UCSD-AML1 (cell line): ENCODE measurements around the gene NEDD9.
A peak's percentile ranks its signal among the peaks of the same experiment; 100 is the strongest.

Source experiments
- DNase-seq: peaks from one replicate; lab custom pipeline; 2025; ENCODE audit not compliant: unreplicated experiment; lab: John Stamatoyannopoulos, UW

Gene NEDD9

DNA sequence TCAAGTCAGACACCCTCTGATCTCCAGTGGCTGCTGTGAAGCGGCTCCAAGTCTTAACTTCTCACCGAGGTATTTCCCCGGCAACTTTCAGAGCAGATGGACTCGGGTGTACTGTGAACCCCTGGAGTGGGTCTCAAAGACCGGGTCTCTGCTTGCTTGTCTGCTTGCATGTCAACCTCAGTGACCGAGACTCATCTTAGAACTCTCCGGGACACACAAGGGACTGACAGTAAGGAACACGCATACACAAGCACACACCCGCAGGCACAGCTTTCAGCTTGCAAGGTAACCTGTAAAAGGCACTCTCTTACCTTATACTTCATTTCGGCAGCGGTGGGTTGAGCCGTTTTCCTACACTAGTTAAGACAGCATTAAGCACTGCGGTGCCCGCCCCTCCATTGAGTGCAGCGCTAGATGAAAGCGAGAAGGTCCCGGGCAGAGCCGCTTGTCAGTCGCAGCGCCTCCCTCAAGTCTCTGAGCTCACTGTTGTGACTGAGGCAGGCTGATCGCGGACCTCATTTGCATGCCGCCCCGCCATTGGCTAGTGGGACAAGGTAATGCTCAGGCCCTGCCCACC is at the start of gene NEDD9:
NEDD9 (minus strand) TSS at position 476 of the 577 bp plus-strand sequence; CDS start at position 323, 153 bp downstream.
- DNase-seq, result peak; percentile 88

DNA sequence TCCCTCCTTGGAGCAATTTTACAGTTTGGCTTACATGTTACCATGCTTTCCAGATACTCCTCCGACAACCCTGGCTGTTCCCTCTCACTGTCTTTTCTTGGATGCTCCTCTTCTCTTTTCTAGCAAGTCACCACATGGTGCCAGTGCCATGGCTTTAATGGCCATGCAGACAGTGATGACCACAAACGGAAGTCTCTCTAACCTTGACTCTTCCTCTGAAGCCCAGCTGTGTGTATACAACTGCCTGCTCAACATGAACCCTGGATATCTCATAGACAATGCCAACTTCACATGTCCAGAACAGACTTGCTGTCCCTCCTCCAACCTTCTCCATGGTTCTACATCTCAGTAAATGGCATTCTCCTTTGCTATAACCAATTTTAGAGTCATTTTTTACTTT is 49.8 kb upstream of the NEDD9 start:
- no peak for DNase-seq

GRCh38 chr6:11280394-11280793 is 47.9 kb upstream of the NEDD9 start:
- no peak for DNase-seq

DNA sequence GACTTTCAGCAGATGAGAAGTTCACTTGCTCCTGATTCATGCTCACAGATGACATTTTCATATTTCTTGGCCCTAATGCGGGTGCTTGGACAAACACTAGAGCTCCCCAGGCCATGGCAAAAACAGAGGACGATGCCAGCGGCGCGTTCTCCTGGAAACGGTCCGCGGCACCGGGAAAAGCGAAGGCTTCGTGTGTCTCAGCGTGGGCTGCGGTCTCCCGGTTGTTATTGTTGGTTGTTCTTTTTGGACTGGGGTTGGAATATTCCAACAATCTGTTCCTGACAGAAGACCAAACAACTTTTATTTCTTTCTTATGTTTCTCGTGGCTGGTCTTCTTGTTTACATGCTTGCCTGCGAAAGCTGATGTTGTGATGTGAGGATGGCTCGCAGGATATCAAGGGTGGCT is 46.8 kb upstream of the NEDD9 start:
- DNase-seq, result no peak

GRCh38 chr6:11278207-11278559 is 45.7 kb upstream of the NEDD9 start:
- DNase-seq, result no peak

DNA sequence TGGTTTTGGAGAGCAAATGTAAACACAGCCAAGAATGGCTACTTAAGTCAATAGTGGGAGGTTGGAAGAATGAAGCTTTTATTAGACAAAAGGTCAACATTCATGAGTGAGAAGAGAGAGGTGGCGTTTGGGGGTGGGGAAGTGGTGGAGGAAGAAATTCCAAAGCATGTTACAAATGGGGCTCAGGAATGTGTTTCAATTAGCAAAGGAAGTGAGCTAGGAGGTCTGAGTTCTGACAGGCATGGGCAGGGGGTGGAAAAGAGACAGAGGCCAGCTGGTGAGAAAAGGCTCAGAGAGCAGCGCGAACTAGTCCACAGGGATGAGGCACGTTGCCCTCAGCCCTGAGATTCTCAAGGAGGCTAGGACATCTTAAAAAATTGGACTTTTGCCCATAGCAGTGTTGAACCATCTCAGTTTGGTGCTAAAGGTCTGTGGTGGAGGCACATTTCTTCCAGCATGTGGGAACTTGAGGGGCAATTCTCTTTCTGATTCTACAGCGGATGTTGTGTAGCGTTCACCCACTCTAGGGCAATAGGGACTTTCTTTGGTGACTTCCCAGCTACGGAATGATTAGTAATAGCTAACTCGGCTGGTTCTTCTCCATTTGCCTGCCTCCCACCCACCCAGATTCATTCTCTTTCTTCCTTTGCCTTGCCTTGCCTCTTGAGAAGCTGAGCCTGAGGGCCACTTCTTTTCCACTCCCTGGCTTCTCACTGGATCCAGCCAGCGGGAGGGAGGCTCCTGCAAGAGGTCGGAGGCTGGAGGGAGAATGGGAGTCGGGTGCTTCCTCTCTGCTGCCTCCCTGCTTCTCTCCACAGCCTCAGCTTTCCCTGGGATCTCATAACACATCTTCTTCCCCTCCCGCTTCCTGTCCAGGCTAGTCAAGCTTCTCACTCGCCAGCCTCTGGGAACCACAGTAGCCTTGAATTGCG is 45.1 kb upstream of the NEDD9 start:
- DNase-seq, result no peak

- no peak for DNase-seq
Measured at GRCh38 chr6:11276911-11277274, 44.4 kb upstream of the NEDD9 start.

GRCh38 chr6:11276228-11276627 is 43.8 kb upstream of the NEDD9 start:
- no peak for DNase-seq

- no peak for DNase-seq
Measured at GRCh38 chr6:11275598-11275997, 43.1 kb upstream of the NEDD9 start.

DNA sequence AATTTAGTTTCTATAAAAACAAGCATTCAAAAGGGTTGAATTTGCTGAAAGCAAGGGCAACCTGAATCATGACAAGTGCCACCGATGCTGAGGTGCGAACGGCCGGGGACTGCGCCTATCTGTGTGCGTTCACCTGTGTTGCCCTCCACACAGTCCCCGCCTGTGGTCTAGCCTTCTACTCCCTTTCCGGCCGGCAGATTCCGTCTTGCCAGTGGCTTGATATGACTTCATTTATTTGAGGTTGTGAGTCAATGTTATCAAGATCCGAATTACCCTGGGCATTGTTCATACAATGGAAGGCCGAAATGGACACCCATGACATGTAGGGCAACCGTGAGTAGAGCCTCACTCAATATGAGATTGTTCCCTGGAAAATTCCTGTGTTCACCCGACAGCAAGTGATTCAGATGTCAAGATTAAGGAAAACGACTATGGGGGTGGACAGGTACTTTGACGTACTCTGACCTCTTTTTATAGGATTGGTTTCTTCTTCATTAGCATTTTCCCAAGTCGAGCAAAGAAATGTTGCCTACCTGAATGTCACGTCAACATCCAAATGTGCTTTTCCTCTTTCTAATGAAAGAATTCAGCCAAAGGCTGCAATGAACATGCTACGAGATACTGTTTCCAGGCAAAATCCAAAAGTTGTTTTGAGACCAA is 41.1 kb upstream of the NEDD9 start:
- no peak for DNase-seq

DNA sequence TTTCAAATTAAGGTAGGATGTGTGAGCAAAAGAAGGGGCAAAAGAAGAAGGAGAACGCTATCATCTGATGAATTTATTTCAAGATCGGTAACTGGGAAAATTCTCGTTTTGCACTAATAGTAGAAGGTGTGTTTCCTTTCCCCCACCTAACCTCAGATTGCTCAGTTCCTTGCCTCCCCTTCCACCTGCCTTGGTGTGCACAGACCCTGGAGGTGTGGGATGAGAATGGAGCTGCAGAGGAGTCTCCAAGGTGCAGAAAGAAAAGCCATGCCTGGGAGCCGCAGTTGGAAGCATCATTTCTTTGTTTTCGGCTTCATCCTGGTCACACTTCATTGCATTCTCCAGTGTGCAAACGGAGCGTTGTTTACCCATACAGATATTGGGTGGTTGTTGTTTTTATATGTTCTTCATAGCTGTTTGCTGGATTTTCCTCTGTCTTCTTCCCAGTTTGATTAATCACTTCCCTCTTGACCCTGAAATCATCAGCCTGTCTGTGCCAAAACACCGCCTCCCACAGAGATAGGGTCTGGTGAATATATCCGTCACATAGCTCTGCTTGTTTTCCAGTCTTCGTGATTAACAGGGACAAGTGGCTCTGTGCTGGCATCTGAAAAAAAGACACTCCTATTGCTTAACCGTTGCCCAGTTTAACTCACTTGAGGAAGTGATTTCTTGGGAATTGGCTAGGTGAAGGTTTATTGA is 40.2 kb upstream of the NEDD9 start:
- DNase-seq, result no peak

DNA sequence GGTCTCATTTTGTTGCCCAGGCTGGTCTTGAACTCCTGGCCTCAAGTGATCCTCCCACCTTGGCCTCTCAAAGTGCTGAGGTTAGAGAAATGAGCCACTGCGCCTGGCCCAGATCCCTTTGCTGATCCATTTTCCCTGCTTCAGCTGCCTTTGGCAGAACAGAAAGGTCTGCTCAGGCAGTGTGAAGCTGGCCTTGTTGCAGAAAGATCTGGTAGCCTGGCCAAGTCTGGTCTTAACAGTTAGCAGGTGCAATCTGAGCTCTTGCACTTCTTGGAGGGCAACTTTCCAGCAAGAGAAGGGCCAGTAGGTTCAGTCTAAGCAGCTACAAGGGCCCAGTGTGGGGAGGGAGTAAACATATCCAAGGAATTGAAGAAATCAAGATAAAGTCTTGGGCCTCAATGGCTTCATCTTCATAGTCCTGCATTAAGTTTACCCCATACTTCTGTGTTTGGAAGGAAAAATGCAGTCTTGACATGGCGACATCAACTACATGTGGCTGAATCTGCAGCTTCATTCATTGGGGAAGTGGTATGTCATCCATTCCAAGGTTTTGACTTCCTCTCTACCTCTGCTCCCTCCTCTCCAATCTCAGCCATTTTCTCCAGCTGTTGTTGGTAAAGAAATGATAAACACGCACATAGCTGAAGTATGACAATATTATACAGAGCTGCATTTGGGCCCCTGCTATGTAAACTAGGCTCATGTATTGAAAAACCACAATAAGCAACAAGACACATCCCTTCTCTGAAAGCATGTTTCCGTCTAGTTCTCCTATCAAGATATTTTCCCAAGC is 39.0 kb upstream of the NEDD9 start:
- no peak for DNase-seq

DNA sequence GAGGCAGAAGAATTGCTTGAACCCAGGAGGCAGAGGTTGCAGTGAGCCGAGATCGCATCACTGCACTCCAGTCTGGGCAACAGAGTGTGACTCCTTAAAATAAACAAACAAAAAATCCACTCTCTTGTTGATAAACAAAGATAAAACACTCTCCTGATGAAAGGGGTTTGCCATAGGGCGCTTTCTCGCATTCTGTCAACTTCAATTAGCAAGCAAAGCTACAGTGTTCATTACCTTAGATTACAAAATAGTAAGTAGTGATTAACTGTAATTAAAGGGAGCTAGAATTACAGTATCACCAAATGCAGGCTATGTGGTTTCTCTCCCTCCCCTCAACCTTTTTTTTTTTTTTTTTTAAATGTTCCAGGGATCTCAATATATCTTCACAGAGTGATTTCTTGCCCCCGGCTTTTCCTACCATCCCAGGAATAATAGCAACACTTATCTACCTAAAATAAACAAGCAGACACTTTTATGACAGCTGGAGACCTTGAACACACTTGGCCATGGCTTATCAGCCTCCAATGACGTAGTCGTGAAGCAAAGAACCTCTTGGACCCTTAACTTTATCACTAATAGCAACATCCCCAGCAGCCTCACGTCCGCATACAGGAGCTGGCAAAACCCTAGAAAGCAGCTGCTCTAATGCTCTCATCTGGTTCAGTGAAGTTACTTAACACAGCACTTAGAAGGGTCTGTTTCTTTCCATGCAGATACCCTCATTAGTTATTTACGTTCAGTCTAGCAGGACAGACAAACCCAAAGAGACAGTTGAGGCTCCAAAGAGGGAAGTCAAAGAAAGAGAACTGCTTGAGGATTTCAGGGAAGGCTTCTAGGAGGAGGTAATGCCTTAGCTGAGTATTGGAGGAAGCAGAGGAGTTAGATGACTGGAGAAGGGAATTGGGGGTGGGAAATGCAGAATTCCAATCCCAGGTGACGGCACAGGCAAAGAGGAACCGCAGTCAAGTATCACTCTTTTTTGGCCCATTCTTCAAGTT is 37.9 kb upstream of the NEDD9 start:
- DNase-seq, result no peak

- no peak for DNase-seq
Measured at GRCh38 chr6:11268978-11269377, 36.5 kb upstream of the NEDD9 start.

GRCh38 chr6:11266926-11267325 is 34.5 kb upstream of the NEDD9 start:
- no peak for DNase-seq

DNA sequence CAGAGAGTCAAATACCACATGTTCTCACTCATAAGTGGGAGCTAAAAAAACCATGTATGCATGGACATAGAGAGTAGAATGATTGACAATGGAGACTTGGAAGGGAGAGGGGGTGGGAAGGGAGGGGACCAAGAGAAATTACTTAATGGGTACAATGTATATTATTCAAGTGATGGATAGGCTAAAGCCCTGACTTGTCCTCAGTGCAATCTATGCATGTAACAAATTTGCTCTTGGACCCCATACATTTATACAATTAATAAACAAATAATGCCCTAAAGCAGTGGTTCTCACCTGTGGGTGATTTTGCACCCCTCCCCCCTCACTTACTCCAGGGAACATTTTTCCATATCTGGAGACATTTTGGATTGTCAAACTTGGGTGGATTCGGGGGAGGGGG is 33.5 kb upstream of the NEDD9 start:
- no peak for DNase-seq

- DNase-seq, result no peak
Measured at GRCh38 chr6:11264100-11264499, 31.6 kb upstream of the NEDD9 start.

GRCh38 chr6:11263291-11263775 is 30.9 kb upstream of the NEDD9 start:
- no peak for DNase-seq

DNA sequence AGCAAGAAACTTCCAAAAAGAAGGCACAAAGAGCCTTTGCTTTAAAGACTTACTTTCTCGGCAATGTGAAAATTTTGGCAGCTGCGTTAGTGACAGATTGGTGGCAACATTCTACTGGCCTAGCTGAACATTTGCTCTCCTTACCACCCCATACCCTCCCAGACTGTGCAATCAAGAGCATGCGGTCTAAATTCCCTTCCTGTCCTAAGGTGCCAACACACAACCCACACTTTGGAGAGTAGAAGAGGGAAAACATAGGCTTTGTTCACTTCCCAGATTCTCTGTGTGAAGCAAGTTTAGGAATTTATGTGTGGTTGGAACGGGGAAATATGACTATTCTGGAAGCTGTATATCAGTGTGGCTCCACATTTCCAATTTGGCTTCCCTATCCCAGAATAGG is 29.8 kb upstream of the NEDD9 start:
- no peak for DNase-seq
